ENCODE measurements around the gene LCE1E. TPM values are rescaled to one million over a fixed set of nuclear protein-coding genes. Genes with fewer than 3 reads are reported as not detected.

LCE1E gene
- total RNA-seq: 0.37 TPM in 1 of 2 replicates, not detected in the other

GRCh38 chr1:152786077-152786476 is at the start of gene LCE1E:
TSS of gene LCE1E (plus strand) at chr1:152786257. CDS start at chr1:152787300, 1,043 bp downstream.

DNA sequence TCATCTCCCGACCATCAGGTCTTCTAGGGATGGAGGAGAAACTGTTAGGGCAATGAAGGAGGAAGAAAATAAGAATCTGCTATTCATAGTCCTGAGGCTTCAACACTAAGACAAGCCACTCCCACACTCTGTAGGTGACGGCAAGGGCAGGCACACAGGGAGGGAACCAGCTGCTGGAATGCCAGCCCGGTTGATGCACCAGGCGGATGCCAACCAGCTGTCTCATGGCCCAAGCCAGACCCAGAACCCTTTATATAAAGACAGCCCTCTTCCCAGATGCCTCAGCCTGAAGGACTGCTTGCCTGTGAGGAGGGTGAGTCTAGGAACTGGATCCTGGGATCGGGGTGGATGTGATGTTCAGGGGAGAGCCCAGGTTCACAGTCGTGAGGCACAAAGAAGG is 28.3 kb upstream of the LCE1E start, which contains the start of gene KPRP:
Gene KPRP (plus strand): TSS at position 279 of the 400 bp plus-strand sequence. CDS start 1,564 bp downstream, outside the sequence.

DNA sequence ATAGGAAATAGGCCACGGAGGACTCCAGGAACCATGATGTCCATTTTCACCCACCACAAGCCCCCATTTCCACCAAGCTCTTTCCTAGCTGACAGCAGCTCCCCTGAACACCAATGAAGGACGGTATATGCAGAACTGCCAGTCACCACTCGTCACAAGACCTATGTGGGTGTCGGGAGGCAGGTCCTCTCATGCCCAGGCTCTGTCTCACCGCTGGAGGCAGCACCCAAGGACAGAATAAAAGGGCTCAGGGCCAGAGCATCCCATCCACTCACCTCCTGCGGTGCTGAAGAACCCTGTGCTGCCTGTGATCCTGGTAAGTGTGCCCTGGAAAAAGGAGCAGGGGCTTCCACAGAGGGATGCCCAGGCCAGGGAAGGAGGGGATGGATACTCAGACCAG is 11.2 kb upstream of the LCE1E start, which contains the start of gene LCE1F:
Gene LCE1F (plus strand): TSS at position 266 of the 400 bp plus-strand sequence. CDS start 1,232 bp downstream, outside the sequence.

GRCh38 chr1:152796421-152796820 is 10.4 kb downstream of the LCE1E start, which contains the start of gene LCE1D:
TSS of gene LCE1D (plus strand) at chr1:152796721. CDS start at chr1:152797795, 1,074 bp downstream.

DNA sequence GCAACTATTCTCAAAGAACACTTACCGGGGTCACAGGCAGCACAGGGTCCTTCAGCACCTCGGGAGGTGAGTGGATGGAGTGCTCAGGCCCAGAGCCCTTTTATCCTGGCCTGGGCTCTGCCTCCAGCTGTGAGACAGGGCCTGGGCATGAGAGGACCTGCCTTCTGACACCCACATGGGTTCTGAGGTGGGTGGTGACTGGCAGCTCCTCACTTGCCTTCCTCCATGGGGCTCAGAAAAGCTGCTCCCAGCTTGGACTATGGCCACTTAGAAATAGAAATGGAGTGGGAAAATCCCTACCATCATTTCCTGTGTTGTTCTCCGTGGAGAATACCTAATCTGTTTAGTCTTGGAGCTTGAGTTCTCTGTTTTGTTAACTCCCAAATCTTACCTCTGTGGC is 20.5 kb downstream of the LCE1E start, which contains the start of gene LCE1C:
Gene LCE1C (minus strand): TSS at position 76 of the 400 bp plus-strand sequence. CDS start 1,173 bp downstream, outside the sequence.

GRCh38 chr1:152811671-152812070 is 25.6 kb downstream of the LCE1E start, which contains the start of gene LCE1B:
TSS of gene LCE1B (plus strand) at chr1:152811971. CDS start at chr1:152812447, 476 bp downstream.

DNA sequence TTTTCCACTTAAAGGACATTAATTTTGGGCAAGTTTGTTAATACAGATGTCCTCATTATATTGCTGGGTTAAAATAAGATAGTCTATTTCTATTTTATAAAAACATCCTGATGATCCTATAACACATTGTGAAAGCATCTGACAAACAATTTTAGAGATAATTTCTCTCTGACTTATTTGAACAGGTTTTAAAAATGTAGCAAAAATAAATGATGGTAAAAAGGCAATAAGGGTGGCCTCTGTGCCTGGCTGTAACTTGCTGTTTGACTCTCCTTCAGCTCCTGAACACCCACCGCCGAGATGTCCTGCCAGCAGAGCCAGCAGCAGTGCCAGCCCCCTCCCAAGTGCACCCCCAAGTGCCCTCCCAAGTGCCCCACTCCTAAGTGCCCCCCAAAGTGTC is 41.1 kb downstream of the LCE1E start, which contains the start of gene LCE1A:
Gene LCE1A (plus strand): TSS at position 301 of the 400 bp plus-strand sequence. CDS start 0 bp downstream, at position 301.

Other genes with a start within 250 kb of the LCE1E start
- 0.23 and 0.63 TPM in 2 replicates for gene LCE3E, start 219.5 kb upstream of the LCE1E start, total RNA-seq
- 0.60 TPM in 1 of 2 replicates, not detected in the other for gene LCE3D, start 205.7 kb upstream of the LCE1E start, total RNA-seq
- gene LCE3C, start 186.0 kb upstream of the LCE1E start, total RNA-seq: not detected in 2 replicates
- not detected in 2 replicates for gene LCE3B, start 172.4 kb upstream of the LCE1E start, total RNA-seq
- not detected in 2 replicates for gene LCE3A, start 163.2 kb upstream of the LCE1E start, total RNA-seq
- gene LCE2D, start 122.9 kb upstream of the LCE1E start, total RNA-seq: not detected in 2 replicates
- not detected in 2 replicates for gene LCE2C, start 111.0 kb upstream of the LCE1E start, total RNA-seq
- not detected in 2 replicates for gene LCE2B, start 100.1 kb upstream of the LCE1E start, total RNA-seq
- not detected in 2 replicates for gene LCE2A, start 87.9 kb upstream of the LCE1E start, total RNA-seq
- gene LCE4A, start 78.1 kb upstream of the LCE1E start, total RNA-seq: not detected in 2 replicates
- not detected in 2 replicates for gene KPRP, start 28.2 kb upstream of the LCE1E start, total RNA-seq
- not detected in 2 replicates for gene LCE1F, start 11.1 kb upstream of the LCE1E start, total RNA-seq
- gene LCE1D, start 10.5 kb downstream of the LCE1E start, total RNA-seq: not detected in 2 replicates
- not detected in 2 replicates for gene LCE1C, start 20.4 kb downstream of the LCE1E start, total RNA-seq
- gene LCE1B, start 25.7 kb downstream of the LCE1E start, total RNA-seq: not detected in 2 replicates
- not detected in 2 replicates for gene LCE1A, start 41.2 kb downstream of the LCE1E start, total RNA-seq
- not detected in 2 replicates for gene LCE6A, start 56.6 kb downstream of the LCE1E start, total RNA-seq
- not detected in 2 replicates for gene LCE7A, start 73.7 kb downstream of the LCE1E start, total RNA-seq
- gene SMCP, start 92.1 kb downstream of the LCE1E start, total RNA-seq: not detected in 2 replicates
- 46.3 and 60.1 TPM in 2 replicates for gene IVL, start 122.3 kb downstream of the LCE1E start, total RNA-seq
- gene SPRR5, start 160.9 kb downstream of the LCE1E start, total RNA-seq: 0.71 TPM in 1 of 2 replicates, not detected in the other
- gene SPRR4, start 184.4 kb downstream of the LCE1E start, total RNA-seq: not detected in 2 replicates
- gene SPRR1A, start 197.8 kb downstream of the LCE1E start, total RNA-seq: 83.3 and 172 TPM in 2 replicates
- 286 and 324 TPM in 2 replicates for gene SPRR3, start 215.5 kb downstream of the LCE1E start, total RNA-seq
- 1,378 and 2,304 TPM in 2 replicates for gene SPRR1B, start 244.9 kb downstream of the LCE1E start, total RNA-seq

All from airway epithelial cell (primary cell).